SU-DHL-6 (cell line): Measurements from ENCODE around the gene RIMS4.

Experiments used
- H2AFZ ChIP-seq: fragments of 200-600 bp; sonication (generic); 2 replicates; pipeline ENCODE4 v1.6.1; 2014; ENCODE audit warnings: low read depth, mild to moderate bottlenecking, moderate library complexity, mixed read lengths, antibody characterized with exemption, low read length; ENCODE audit not compliant: severe bottlenecking
- H3F3A ChIP-seq: fragments of 200-600 bp; shearing (Covaris generic); 2 replicates; pipeline ENCODE4 v1.6.0; 2016; ENCODE audit warnings: antibody characterized with exemption, mild to moderate bottlenecking; ENCODE audit not compliant: insufficient read depth
- H3K27ac ChIP-seq: fragments of 200-600 bp; sonication (generic); 2 replicates; pipeline ENCODE4 v1.5.1; 2016; ENCODE audit warnings: low read depth, mild to moderate bottlenecking, low read length, moderate library complexity, mixed read lengths
- H3K27me3 ChIP-seq: fragments of 200-600 bp; sonication (generic), shearing (Covaris generic); 2 replicates; pipeline ENCODE4 v1.6.0; 2014; ENCODE audit warnings: mild to moderate bottlenecking, low read length
- H3K36me3 ChIP-seq: fragments of 200-600 bp; sonication (generic); 2 replicates; pipeline ENCODE4 v1.6.1; 2014; ENCODE audit warnings: mild to moderate bottlenecking, low read length, mixed read lengths
- H3K4me2 ChIP-seq: fragments of 300-600, 200-600 bp; shearing (Covaris generic), sonication (generic); 2 replicates; pipeline ENCODE4 v1.6.0; 2014; ENCODE audit warnings: low read length, low read depth, mild to moderate bottlenecking; ENCODE audit not compliant: poor library complexity, severe bottlenecking
- H3K4me3 ChIP-seq: fragments of 200-600 bp; sonication (generic); 2 replicates; pipeline ENCODE4 v1.5.1; 2014; ENCODE audit warnings: antibody characterized with exemption, low read length, mild to moderate bottlenecking, mixed read lengths; ENCODE audit not compliant: insufficient read depth, poor library complexity, severe bottlenecking
- H3K79me2 ChIP-seq: fragments of 200-600 bp; sonication (generic); 2 replicates; pipeline ENCODE4 v1.6.1; 2014; ENCODE audit warnings: mild to moderate bottlenecking, low read length, moderate library complexity; ENCODE audit not compliant: insufficient read depth
- H3K9ac ChIP-seq: fragments of 200-600 bp; sonication (generic); 2 replicates; pipeline ENCODE4 v1.7.0; 2014; ENCODE audit warnings: mild to moderate bottlenecking, low read length
- H3K9me2 ChIP-seq: fragments of 200-600 bp; sonication (generic); replicated peaks from 2 replicates; pipeline ENCODE4 v1.6.1; 2014; ENCODE audit warnings: low read length; ENCODE audit not compliant: insufficient read depth
- H3K9me3 ChIP-seq: fragments of 200-600 bp; sonication (generic); 2 replicates; pipeline ENCODE4 v1.6.1; 2014; ENCODE audit warnings: low read length, mixed read lengths; ENCODE audit not compliant: insufficient read depth
- H4K20me1 ChIP-seq: fragments of 200-600 bp; sonication (generic); 2 replicates; pipeline ENCODE4 v1.6.1; 2014; ENCODE audit warnings: low read depth, mild to moderate bottlenecking, antibody characterized with exemption, low read length, moderate library complexity, mixed read lengths
- CTCF ChIP-seq: fragments of 200-600 bp; sonication (generic); IDR thresholded peaks from one replicate; pipeline ENCODE4 v1.5.1; 2017; ENCODE audit warnings: antibody characterized with exemption, mild to moderate bottlenecking, low read length, moderate library complexity; ENCODE audit not compliant: insufficient read depth, poor library complexity, severe bottlenecking
- EZH2phosphoT487 ChIP-seq: fragments of 200-600 bp; sonication (generic), shearing (Covaris generic); conservative IDR thresholded peaks from 2 replicates; pipeline ENCODE4 v1.6.1; 2018; ENCODE audit warnings: mild to moderate bottlenecking, antibody characterized with exemption, low read length, moderate library complexity, mixed read lengths

RIMS4 gene

DNA sequence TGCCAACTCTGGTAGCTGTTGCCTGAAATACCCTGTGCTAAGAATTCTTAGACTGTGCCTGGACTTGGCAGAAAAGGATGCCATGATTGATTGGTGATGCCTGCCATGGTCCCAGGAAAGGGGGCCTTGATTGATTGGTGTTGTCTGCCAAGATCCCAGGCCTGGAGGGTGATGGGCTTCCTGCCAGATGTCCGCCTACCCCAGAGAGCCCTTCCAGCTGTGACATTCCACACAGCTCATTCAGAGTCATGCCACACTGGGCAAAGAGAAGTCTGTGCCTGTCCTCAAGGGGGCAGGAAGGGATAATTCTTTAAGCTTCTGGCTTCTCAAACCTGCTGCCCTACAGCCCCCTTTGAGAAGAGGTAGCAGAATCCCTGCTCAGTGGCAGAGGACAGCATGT, 24.6 kb downstream of the RIMS4 start:
- Histone ChIP-seq H3K9me3 (no peaks in the 10 kb centered on the region), H3K4me2 (no peak overlapping the region), H3K27ac (no peak overlapping the region), H4K20me1 (no peaks in the 10 kb centered on the region), H3F3A (no peaks in the 10 kb centered on the region), H3K36me3 (no peaks in the 10 kb centered on the region), H3K9me2 (no peaks in the 10 kb centered on the region), H3K4me3 (no peak overlapping the region), H2AFZ (no peak overlapping the region), H3K79me2 (no peaks in the 10 kb centered on the region), H3K27me3 (no peaks in the 10 kb centered on the region), H3K9ac (no peak overlapping the region)
- TF ChIP-seq EZH2phosphoT487 (no peak), CTCF (no peak)

DNA sequence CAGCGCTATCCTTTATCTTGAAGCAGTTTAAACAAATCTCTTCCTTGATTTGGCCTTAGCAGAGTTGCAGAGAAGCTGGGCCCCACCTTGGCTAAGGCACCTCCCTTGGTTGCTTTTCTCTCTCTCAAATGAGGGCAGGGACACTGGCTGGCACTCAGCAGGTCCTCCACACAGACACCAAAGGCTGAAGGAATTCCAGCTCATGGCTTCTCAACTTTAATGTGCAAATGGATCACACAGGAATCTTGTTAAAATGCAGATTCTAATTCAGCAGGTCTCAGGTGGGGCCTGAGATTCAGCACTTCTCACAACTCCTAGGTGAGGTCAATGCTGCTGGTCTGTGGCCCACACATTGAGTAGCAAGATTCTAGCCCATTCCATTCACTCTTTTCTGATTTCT, 25.7 kb downstream of the RIMS4 start:
- Histone ChIP-seq H4K20me1 (no peaks in the 10 kb centered on the region), H3F3A (no peaks in the 10 kb centered on the region), H2AFZ (no peak overlapping the region), H3K4me2 (no peak overlapping the region), H3K27me3 (no peaks in the 10 kb centered on the region), H3K36me3 (no peaks in the 10 kb centered on the region), H3K4me3 (no peak overlapping the region), H3K27ac (no peak overlapping the region), H3K9ac (no peak overlapping the region), H3K9me3 (no peaks in the 10 kb centered on the region), H3K9me2 (no peaks in the 10 kb centered on the region), H3K79me2 (no peaks in the 10 kb centered on the region)
- TF ChIP-seq CTCF (no peak), EZH2phosphoT487 (no peak)

DNA sequence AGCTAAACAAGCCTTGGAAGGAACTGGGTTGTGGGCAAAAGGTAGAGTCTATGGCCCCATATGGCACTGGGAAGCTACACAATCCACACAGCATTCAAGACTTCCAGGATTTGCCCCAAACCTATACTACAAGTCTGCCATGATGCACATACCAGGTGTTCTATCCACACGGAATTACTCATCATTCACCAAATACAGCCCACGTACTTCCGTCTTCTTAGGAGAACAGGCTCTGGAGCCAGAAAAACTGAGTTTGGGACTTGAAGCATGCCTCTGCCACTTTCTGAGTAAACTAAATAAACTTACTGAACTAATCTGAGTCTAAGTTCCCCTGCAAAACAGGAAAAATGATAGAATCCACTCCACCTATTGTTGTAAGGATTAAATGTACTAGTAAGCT, 28.6 kb downstream of the RIMS4 start:
- H3K4me2 ChIP-seq: no peak overlapping the region
- H3K36me3 ChIP-seq: no peaks in the 10 kb centered on the region
- no peaks in the 10 kb centered on the region for H3K9me3 ChIP-seq
- no peak overlapping the region for H3K4me3 ChIP-seq
- no peaks in the 10 kb centered on the region for H4K20me1 ChIP-seq
- no peak for TF ChIP-seq CTCF
- H3K79me2 ChIP-seq: no peaks in the 10 kb centered on the region
- no peaks in the 10 kb centered on the region for H3K27me3 ChIP-seq
- H3K27ac ChIP-seq: no peak overlapping the region
- no peaks in the 10 kb centered on the region for H3K9me2 ChIP-seq
- H3F3A ChIP-seq: no peaks in the 10 kb centered on the region
- H3K9ac ChIP-seq: no peak overlapping the region
- H2AFZ ChIP-seq: no peak overlapping the region

DNA sequence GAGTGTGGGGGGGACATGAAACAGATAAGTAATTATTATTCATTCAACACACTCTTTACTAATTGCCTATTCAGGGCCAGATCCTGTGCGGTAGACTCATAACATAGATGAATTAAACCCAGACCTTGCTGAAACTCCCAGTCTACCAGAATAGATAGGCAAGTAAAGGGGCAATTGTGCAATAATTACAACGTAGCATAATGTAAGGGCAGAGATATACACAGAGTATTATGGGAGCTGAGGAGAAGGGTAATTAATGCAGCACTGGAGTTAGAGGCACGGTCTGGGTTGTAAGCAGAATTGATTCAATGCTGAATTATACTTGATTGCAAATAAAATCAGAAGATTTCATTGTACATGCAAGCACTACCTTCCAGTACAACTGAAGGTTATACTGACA, 29.2 kb downstream of the RIMS4 start:
- Histone ChIP-seq H3K9ac (no peak overlapping the region), H3K79me2 (no peaks in the 10 kb centered on the region), H3K27ac (no peak overlapping the region), H3F3A (no peaks in the 10 kb centered on the region), H3K9me2 (no peaks in the 10 kb centered on the region), H3K27me3 (no peaks in the 10 kb centered on the region), H4K20me1 (no peaks in the 10 kb centered on the region), H3K4me3 (no peak overlapping the region), H3K36me3 (no peaks in the 10 kb centered on the region), H3K9me3 (no peaks in the 10 kb centered on the region), H3K4me2 (no peak overlapping the region), H2AFZ (no peak overlapping the region)
- TF ChIP-seq CTCF (no peak), EZH2phosphoT487 (no peak)
